GM18873 (cell line): ENCODE results near the gene ZNF750.

Experiments
- ATAC-seq: cut with Tn5 transposase; IDR thresholded peaks from one replicate; pipeline ENCODE4 v1.9.1; 2021; ENCODE audit warnings: mild to moderate bottlenecking, moderate library complexity, moderate number of reproducible peaks; ENCODE audit not compliant: unreplicated experiment, low FRiP score

The ZNF750 gene

DNA sequence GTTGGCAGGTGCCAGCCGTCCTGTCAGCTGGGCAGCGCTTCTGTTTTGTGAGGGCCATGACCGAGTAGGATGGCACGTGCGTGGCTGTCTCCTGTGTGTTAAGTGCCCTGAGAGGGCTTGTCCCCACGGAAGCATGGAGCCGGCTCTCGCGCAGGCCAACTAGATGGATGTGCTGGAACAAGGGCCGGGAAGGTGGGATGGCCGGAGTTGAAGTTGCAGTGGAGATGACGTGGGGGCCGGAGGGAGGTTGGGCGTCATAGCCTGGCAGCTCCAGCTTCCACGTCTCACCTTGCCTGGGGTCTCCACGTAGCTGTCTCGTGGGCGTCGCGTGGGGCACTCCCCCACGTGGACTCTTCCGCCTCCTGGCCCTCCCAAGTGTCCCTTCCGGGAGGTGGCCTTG lies 60.3 kb downstream of the ZNF750 start:
- ATAC-seq = no peak
